ENCODE measurements around the gene KRT80.

KRT80 gene

DNA sequence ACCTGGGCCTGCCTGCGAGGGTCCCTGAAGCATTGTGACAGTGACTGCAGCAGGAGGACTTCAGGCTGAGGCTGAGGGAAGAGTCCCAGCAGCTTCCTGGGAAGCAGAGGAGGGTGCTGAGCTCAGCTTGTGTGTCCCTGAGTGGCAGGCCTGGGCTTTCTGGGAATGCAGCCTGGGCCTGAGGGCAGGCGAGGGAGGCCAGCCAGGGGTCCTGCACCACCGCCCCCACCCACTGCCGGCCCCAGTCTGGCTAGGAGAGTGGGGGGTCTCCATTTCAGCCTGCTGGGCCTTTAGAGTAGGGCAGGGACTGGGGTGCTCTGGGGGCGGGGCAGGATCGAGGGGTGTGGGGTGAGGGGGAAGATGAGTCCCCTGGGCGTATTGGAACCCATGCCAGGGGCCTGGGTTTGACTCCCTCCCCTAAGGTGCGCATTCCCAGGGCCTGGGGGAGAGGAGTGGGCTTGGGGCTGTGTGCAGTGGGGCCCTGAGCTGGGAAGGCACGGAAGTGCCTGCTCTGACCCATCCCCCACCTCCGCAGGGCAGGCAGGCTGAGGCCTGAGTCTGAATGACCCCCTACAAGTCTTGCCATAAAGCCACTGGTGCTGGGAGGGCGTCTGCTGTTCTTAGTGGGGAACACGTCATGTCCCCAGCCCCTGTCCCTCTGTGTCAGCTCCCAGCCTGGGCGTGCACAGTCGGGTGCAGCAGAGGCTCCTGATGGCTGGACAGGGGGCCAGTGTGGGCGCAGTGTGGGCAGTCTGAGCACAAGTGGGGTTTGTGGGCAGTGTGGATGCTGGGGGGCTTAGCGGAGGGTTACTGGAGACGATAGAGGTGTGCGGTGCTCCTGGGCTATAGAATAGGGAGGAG lies 46.4 kb downstream of the KRT80 start:
- Histone ChIP-seq H3K9ac (ENCODE audit: low read length) (no peak overlapping the region), H3K4me1 (ENCODE audit: insufficient read depth, low read length) (peaks cover 21% of the 10 kb centered on the region), H3K4me3 (ENCODE audit: low read depth in 1 of 2, low read length in 2 of 2) (no peak overlapping the region), H3K27me3 (ENCODE audit: control insufficient read depth in 1 of 2, insufficient read depth in 2 of 2, low read length in 2 of 2) (no peaks in the 10 kb centered on the region), H3K27ac (ENCODE audit: low read depth, low read length) (no peak overlapping the region), H3K9me3 (ENCODE audit: low read length) (no peaks in the 10 kb centered on the region), H3K36me3 (ENCODE audit: insufficient read depth, low read length) (no peaks in the 10 kb centered on the region)

GRCh38 chr12:52144512-52145227 lies 47.1 kb downstream of the KRT80 start:
- no peak overlapping the region for H3K4me3 ChIP-seq (ENCODE audit: low read depth in 1 of 2, low read length in 2 of 2)
- no peaks in the 10 kb centered on the region for H3K27me3 ChIP-seq (ENCODE audit: control insufficient read depth in 1 of 2, insufficient read depth in 2 of 2, low read length in 2 of 2)
- H3K9me3 ChIP-seq (ENCODE audit: low read length), result no peaks in the 10 kb centered on the region
- no peaks in the 10 kb centered on the region for H3K36me3 ChIP-seq (ENCODE audit: insufficient read depth, low read length)
- no peak overlapping the region for H3K9ac ChIP-seq (ENCODE audit: low read length)
- H3K4me1 ChIP-seq (ENCODE audit: insufficient read depth, low read length), result peaks cover 21% of the 10 kb centered on the region
- H3K27ac ChIP-seq (ENCODE audit: low read depth, low read length), result no peak overlapping the region

- no peak overlapping the region for H3K9ac ChIP-seq (ENCODE audit: low read length)
- H3K4me3 ChIP-seq (ENCODE audit: low read depth in 1 of 2, low read length in 2 of 2), result no peak overlapping the region
- H3K27me3 ChIP-seq (ENCODE audit: control insufficient read depth in 1 of 2, insufficient read depth in 2 of 2, low read length in 2 of 2), result no peaks in the 10 kb centered on the region
- peaks cover 7% of the 10 kb centered on the region for H3K4me1 ChIP-seq (ENCODE audit: insufficient read depth, low read length)
- H3K36me3 ChIP-seq (ENCODE audit: insufficient read depth, low read length), result no peaks in the 10 kb centered on the region
- no peaks in the 10 kb centered on the region for H3K9me3 ChIP-seq (ENCODE audit: low read length)
- H3K27ac ChIP-seq (ENCODE audit: low read depth, low read length), result no peak overlapping the region
Observed at GRCh38 chr12:52142431-52142830, 49.4 kb downstream of the KRT80 start.

DNA sequence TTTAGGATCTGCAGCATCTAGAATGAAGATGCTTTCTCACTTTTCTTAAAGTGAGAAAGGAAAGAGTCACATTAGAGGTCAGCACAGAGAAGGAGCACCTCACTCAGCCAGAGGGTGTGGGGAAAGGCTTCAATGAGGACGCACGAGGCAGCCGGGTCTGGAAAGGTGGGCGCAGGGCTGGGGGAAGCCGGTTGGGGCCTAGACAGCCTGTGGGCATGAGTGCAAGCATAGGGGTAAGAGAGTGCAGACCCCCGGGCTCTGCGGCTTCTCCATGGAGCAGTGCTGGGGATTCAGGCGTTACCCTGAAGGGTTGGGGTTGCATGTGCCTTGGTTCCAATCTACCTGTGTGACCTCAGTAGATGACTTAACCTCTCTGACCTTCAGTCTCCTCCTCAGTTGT lies 49.9 kb downstream of the KRT80 start:
- Histone ChIP-seq H3K27ac (ENCODE audit: low read depth, low read length) (no peak overlapping the region), H3K4me3 (ENCODE audit: low read depth in 1 of 2, low read length in 2 of 2) (no peak overlapping the region), H3K36me3 (ENCODE audit: insufficient read depth, low read length) (no peaks in the 10 kb centered on the region), H3K4me1 (ENCODE audit: insufficient read depth, low read length) (peaks cover 3% of the 10 kb centered on the region), H3K27me3 (ENCODE audit: control insufficient read depth in 1 of 2, insufficient read depth in 2 of 2, low read length in 2 of 2) (no peaks in the 10 kb centered on the region), H3K9ac (ENCODE audit: low read length) (no peak overlapping the region), H3K9me3 (ENCODE audit: low read length) (no peaks in the 10 kb centered on the region)

- H3K36me3 ChIP-seq (ENCODE audit: insufficient read depth, low read length), result no peaks in the 10 kb centered on the region
- no peak overlapping the region for H3K9ac ChIP-seq (ENCODE audit: low read length)
- H3K9me3 ChIP-seq (ENCODE audit: low read length), result no peaks in the 10 kb centered on the region
- no peak overlapping the region for H3K4me3 ChIP-seq (ENCODE audit: low read depth in 1 of 2, low read length in 2 of 2)
- no peaks in the 10 kb centered on the region for H3K27me3 ChIP-seq (ENCODE audit: control insufficient read depth in 1 of 2, insufficient read depth in 2 of 2, low read length in 2 of 2)
- H3K27ac ChIP-seq (ENCODE audit: low read depth, low read length), result no peak overlapping the region
- H3K4me1 ChIP-seq (ENCODE audit: insufficient read depth, low read length), result no peaks in the 10 kb centered on the region
Observed at GRCh38 chr12:52141306-52141705, 50.5 kb downstream of the KRT80 start.

DNA sequence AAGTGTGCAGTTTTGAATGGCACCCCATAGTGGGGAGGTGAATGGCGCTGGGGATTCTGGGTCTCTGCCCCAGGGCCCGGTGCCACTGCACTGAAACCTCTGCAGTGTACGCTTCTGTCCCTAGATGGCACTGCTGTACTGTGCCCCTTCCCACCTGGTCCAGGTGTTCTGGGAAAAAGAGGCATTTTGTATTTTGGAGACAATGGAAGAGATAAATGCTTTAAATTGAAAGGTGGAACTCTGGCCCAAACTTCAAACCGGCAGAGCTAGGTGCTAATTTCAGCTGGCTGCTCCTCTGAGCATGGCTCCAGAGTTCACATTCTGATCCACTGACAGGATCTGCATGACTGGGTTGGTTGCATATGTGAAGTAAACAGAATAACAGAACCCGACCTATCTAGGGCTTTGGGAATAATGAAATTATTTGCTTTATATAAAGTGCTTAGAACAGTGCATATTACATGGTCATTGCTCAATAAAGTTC lies 52.2 kb downstream of the KRT80 start:
- H3K27me3 ChIP-seq (ENCODE audit: control insufficient read depth in 1 of 2, insufficient read depth in 2 of 2, low read length in 2 of 2), result no peaks in the 10 kb centered on the region
- no peaks in the 10 kb centered on the region for H3K36me3 ChIP-seq (ENCODE audit: insufficient read depth, low read length)
- H3K4me3 ChIP-seq (ENCODE audit: low read depth in 1 of 2, low read length in 2 of 2), result no peak overlapping the region
- no peak overlapping the region for H3K27ac ChIP-seq (ENCODE audit: low read depth, low read length)
- no peak overlapping the region for H3K9ac ChIP-seq (ENCODE audit: low read length)
- no peaks in the 10 kb centered on the region for H3K4me1 ChIP-seq (ENCODE audit: insufficient read depth, low read length)
- no peaks in the 10 kb centered on the region for H3K9me3 ChIP-seq (ENCODE audit: low read length)

GRCh38 chr12:52139147-52139546 lies 52.7 kb downstream of the KRT80 start:
- Histone ChIP-seq H3K27ac (ENCODE audit: low read depth, low read length) (no peak overlapping the region), H3K4me3 (ENCODE audit: low read depth in 1 of 2, low read length in 2 of 2) (no peak overlapping the region), H3K4me1 (ENCODE audit: insufficient read depth, low read length) (no peaks in the 10 kb centered on the region), H3K27me3 (ENCODE audit: control insufficient read depth in 1 of 2, insufficient read depth in 2 of 2, low read length in 2 of 2) (no peaks in the 10 kb centered on the region), H3K9ac (ENCODE audit: low read length) (no peak overlapping the region), H3K9me3 (ENCODE audit: low read length) (no peaks in the 10 kb centered on the region), H3K36me3 (ENCODE audit: insufficient read depth, low read length) (no peaks in the 10 kb centered on the region)

- Histone ChIP-seq H3K4me1 (ENCODE audit: insufficient read depth, low read length) (no peaks in the 10 kb centered on the region), H3K4me3 (ENCODE audit: low read depth in 1 of 2, low read length in 2 of 2) (no peak overlapping the region), H3K27ac (ENCODE audit: low read depth, low read length) (no peak overlapping the region), H3K36me3 (ENCODE audit: insufficient read depth, low read length) (no peaks in the 10 kb centered on the region), H3K9me3 (ENCODE audit: low read length) (no peaks in the 10 kb centered on the region), H3K27me3 (ENCODE audit: control insufficient read depth in 1 of 2, insufficient read depth in 2 of 2, low read length in 2 of 2) (no peaks in the 10 kb centered on the region), H3K9ac (ENCODE audit: low read length) (no peak overlapping the region)
Observed at GRCh38 chr12:52137746-52138145, 54.1 kb downstream of the KRT80 start.

GRCh38 chr12:52132754-52133161 lies 59.1 kb downstream of the KRT80 start:
- Histone ChIP-seq H3K9ac (ENCODE audit: low read length) (no peak overlapping the region), H3K9me3 (ENCODE audit: low read length) (no peaks in the 10 kb centered on the region), H3K4me1 (ENCODE audit: insufficient read depth, low read length) (no peaks in the 10 kb centered on the region), H3K27me3 (ENCODE audit: control insufficient read depth in 1 of 2, insufficient read depth in 2 of 2, low read length in 2 of 2) (no peaks in the 10 kb centered on the region), H3K36me3 (ENCODE audit: insufficient read depth, low read length) (no peaks in the 10 kb centered on the region), H3K4me3 (ENCODE audit: low read depth in 1 of 2, low read length in 2 of 2) (no peak overlapping the region), H3K27ac (ENCODE audit: low read depth, low read length) (no peak overlapping the region)

DNA sequence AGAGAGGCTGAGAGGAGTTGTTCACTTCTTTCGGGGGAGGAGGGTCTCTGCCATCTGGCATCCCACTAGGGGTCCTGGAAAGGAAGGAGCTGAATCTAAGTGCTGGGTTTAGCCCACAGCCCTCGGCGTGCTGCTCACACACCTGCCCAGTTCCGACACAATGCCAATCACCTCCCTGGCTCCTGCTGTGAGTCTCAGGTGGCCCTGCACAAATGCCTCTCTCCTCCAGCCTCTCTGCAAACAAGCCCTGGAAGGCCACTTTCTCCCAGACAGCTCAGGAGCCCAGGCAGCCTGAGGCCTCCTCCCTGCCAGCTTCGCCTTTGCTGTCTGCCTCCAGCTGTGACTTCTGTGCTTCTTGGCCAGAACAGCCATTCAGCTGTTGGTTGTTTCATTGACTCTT lies 61.1 kb downstream of the KRT80 start:
- no peaks in the 10 kb centered on the region for H3K36me3 ChIP-seq (ENCODE audit: insufficient read depth, low read length)
- no peak overlapping the region for H3K4me3 ChIP-seq (ENCODE audit: low read depth in 1 of 2, low read length in 2 of 2)
- H3K27ac ChIP-seq (ENCODE audit: low read depth, low read length), result no peak overlapping the region
- H3K4me1 ChIP-seq (ENCODE audit: insufficient read depth, low read length), result no peaks in the 10 kb centered on the region
- H3K9ac ChIP-seq (ENCODE audit: low read length), result no peak overlapping the region
- H3K9me3 ChIP-seq (ENCODE audit: low read length), result no peaks in the 10 kb centered on the region
- H3K27me3 ChIP-seq (ENCODE audit: control insufficient read depth in 1 of 2, insufficient read depth in 2 of 2, low read length in 2 of 2), result no peaks in the 10 kb centered on the region

GRCh38 chr12:52127683-52128450 lies 63.9 kb downstream of the KRT80 start:
- no peaks in the 10 kb centered on the region for H3K4me1 ChIP-seq (ENCODE audit: insufficient read depth, low read length)
- H3K4me3 ChIP-seq (ENCODE audit: low read depth in 1 of 2, low read length in 2 of 2), result no peak overlapping the region
- no peaks in the 10 kb centered on the region for H3K36me3 ChIP-seq (ENCODE audit: insufficient read depth, low read length)
- no peaks in the 10 kb centered on the region for H3K9me3 ChIP-seq (ENCODE audit: low read length)
- no peak overlapping the region for H3K9ac ChIP-seq (ENCODE audit: low read length)
- H3K27me3 ChIP-seq (ENCODE audit: control insufficient read depth in 1 of 2, insufficient read depth in 2 of 2, low read length in 2 of 2), result no peaks in the 10 kb centered on the region
- no peak overlapping the region for H3K27ac ChIP-seq (ENCODE audit: low read depth, low read length)
